HepG2 (cell line): Measurements from ENCODE around the gene GRIA2. TPM values are rescaled to one million over a fixed set of nuclear protein-coding genes. Genes with fewer than 3 reads are reported as not detected.
A peak's percentile ranks its signal among the peaks of the same experiment; 100 is the strongest.

Experiments used
- DBP ChIP-seq: sonication (generic); formaldehyde crosslinking; IDR thresholded peaks from 2 replicates; pipeline ENCODE4 v1.4.0; 2020; ENCODE audit warnings: missing genetic modification reagents; ENCODE audit errors: not compliant biosample characterization
- ELF3 ChIP-seq: IDR thresholded peaks from 2 replicates; pipeline ENCODE4 v1.6.1; 2016; ENCODE audit warnings: missing genetic modification reagents, missing compliant biosample characterization
- IKZF4 ChIP-seq: sonication (generic); formaldehyde crosslinking; IDR thresholded peaks from 2 replicates; pipeline ENCODE4 v1.5.1; 2020; ENCODE audit warnings: borderline replicate concordance, mild to moderate bottlenecking, low read depth, missing genetic modification reagents; ENCODE audit errors: not compliant biosample characterization
- MLXIP ChIP-seq: sonication (generic); formaldehyde crosslinking; IDR thresholded peaks from 2 replicates; pipeline ENCODE4 v1.9.0; 2021; ENCODE audit warnings: missing genetic modification reagents, borderline replicate concordance
- NKX3-1 ChIP-seq: sonication (generic); formaldehyde crosslinking; IDR thresholded peaks from 2 replicates; pipeline ENCODE4 v1.5.0; 2020; ENCODE audit warnings: missing genetic modification reagents
- NR2F1 ChIP-seq, 2 experiments: fragments of 450-650 bp in 1 of 2; formaldehyde crosslinking in 1 of 2; IDR thresholded peaks; 2 replicates each; pipeline versions ENCODE4 v1.5.0 to v1.6.1; 2016 to 2020; ENCODE audit warnings: mild to moderate bottlenecking in 1 of 2, missing compliant biosample characterization in 1 of 2, missing genetic modification reagents in 1 of 2, moderate library complexity in 1 of 2
- PHF20 ChIP-seq: sonication (generic); formaldehyde crosslinking; IDR thresholded peaks from 2 replicates; pipeline ENCODE4 v1.5.0; 2020; ENCODE audit warnings: mild to moderate bottlenecking, missing genetic modification reagents
- PRDM4 ChIP-seq: sonication (generic); formaldehyde crosslinking; IDR thresholded peaks from 2 replicates; pipeline ENCODE4 v1.9.0; 2021; ENCODE audit warnings: missing genetic modification reagents, borderline replicate concordance
- SP140L ChIP-seq: sonication (generic); formaldehyde crosslinking; IDR thresholded peaks from 2 replicates; pipeline ENCODE4 v1.4.0; 2020; ENCODE audit warnings: missing genetic modification reagents, borderline replicate concordance
- TEAD3 ChIP-seq: optimal IDR thresholded peaks from 2 replicates; pipeline ENCODE3; 2016; ENCODE audit warnings: borderline replicate concordance
- TGIF2 ChIP-seq: IDR thresholded peaks from 2 replicates; pipeline ENCODE4 v1.6.1; 2016; ENCODE audit warnings: control low read depth, missing compliant biosample characterization
- ZBTB49 ChIP-seq: sonication (generic); formaldehyde crosslinking; IDR thresholded peaks from 2 replicates; pipeline ENCODE4 v1.4.0; 2020; ENCODE audit warnings: missing genetic modification reagents, borderline replicate concordance
- ZFY ChIP-seq: sonication (generic); formaldehyde crosslinking; IDR thresholded peaks from 2 replicates; pipeline ENCODE4 v1.4.0; 2020; ENCODE audit warnings: missing genetic modification reagents
- ZGPAT ChIP-seq: IDR thresholded peaks from 2 replicates; pipeline ENCODE4 v1.6.1; 2016; ENCODE audit warnings: mild to moderate bottlenecking
- ZNF143 ChIP-seq: sonication (generic); formaldehyde crosslinking; IDR thresholded peaks from 2 replicates; pipeline ENCODE4 v1.4.0; 2020; ENCODE audit warnings: missing genetic modification reagents
- ZNF770 ChIP-seq: sonication (generic); formaldehyde crosslinking; IDR thresholded peaks from 2 replicates; pipeline ENCODE4 v1.5.0; 2020; ENCODE audit warnings: mild to moderate bottlenecking, missing genetic modification reagents
- ZNF776 ChIP-seq: sonication (generic); formaldehyde crosslinking; IDR thresholded peaks from 2 replicates; pipeline ENCODE4 v1.4.0; 2020; ENCODE audit warnings: mild to moderate bottlenecking, missing genetic modification reagents
- polyA plus RNA-seq, 8 experiments: library from polyadenylated mRNA; depleted of rRNA in 3 of 8; stranded (reverse) in 7 of 8; unstranded in 1 of 8; fragments of >200 nt; fragmentation: Illumina TruSeq in 4 of 8; extraction: Trizol in 4 of 8; gene quantifications; 2 replicates each; pipeline versions ENCODE4 v1.2.1 to v1.2.3, GENCODE V29; 2011 to 2016; ENCODE audit warnings: low read depth in 4 of 8, missing spikeins in 1 of 8, mixed read lengths in 1 of 8; ENCODE audit not compliant: insufficient read depth in 1 of 8
- total RNA-seq, 5 experiments: library from RNA; depleted of rRNA; stranded (reverse); fragments of >200 nt; fragmentation: Illumina TruSeq; extraction: Trizol; gene quantifications; 2 replicates each; pipeline ENCODE4 v1.2.3, GENCODE V29; 2016; ENCODE audit warnings: low read depth in 1 of 5

GRIA2 gene
- total and polyA plus RNA-seq, 2 of the 13 experiments (the other 11 are each of a cell fraction or from before 2014, with no cell fraction given), result not detected

- TF ChIP-seq DBP (CRISPR knock-in tag), result peak; percentile 86
- peak; percentile 52; the same call in 1 of the 2 replicates for TF ChIP-seq ELF3 (CRISPR knock-in tag)
- peak; percentile 88 for TF ChIP-seq TGIF2 (CRISPR knock-in tag)
- peak; percentile 26 for TF ChIP-seq TEAD3 (CRISPR knock-in tag)
- TF ChIP-seq ZNF770 (CRISPR knock-in tag), result no peak
- peak; percentile 81 for TF ChIP-seq IKZF4 (CRISPR knock-in tag)
- no peak for TF ChIP-seq SP140L (CRISPR knock-in tag)
- TF ChIP-seq ZNF776 (CRISPR knock-in tag), result peak; percentile 25; the same call in 1 of the 2 replicates
- no peak for TF ChIP-seq ZNF143
- 0 out of 2 replicates have a peak, but pooled peaks have one; percentile 22 for TF ChIP-seq ZGPAT
- no peak for TF ChIP-seq MLXIP (CRISPR knock-in tag)
- TF ChIP-seq NKX3-1, result peak; percentile 86
- TF ChIP-seq PHF20 (CRISPR knock-in tag), result no peak
- 0 out of 2 replicates have a peak, but pooled peaks have one; percentile 59 for TF ChIP-seq ZBTB49 (CRISPR knock-in tag)
- TF ChIP-seq PRDM4 (CRISPR knock-in tag), result no peak
- peak; percentile 35; the same call in 1 of the 2 replicates for TF ChIP-seq ZFY
- TF ChIP-seq NR2F1 (CRISPR knock-in tag; IDR thresholded peaks at IDR 0.05), result no peak
These were observed at the start of gene GRIA2 (continued) for GRCh38 chr4:157220371-157220881.
